ENCODE data around the gene LMBRD1.
"Not testable (repeated sequence)": the region's sequence is repeated elsewhere in the genome, so short reads cannot be mapped to it uniquely, and the experiment has no call there.

LMBRD1 gene

GRCh38 chr6:69796642-69797390 is at the start of gene LMBRD1:
Gene LMBRD1 (minus strand): TSS chr6:69797010. CDS start chr6:69796881, 129 bp downstream.
- Histone ChIP-seq H3K4me1 (ENCODE audit: control insufficient read depth, insufficient read depth, low read length) (no peaks in the 10 kb centered on the region), H3K27me3 (ENCODE audit: control insufficient read depth, insufficient read depth, low read length) (no peaks in the 10 kb centered on the region), H3K36me3 (ENCODE audit: control insufficient read depth, insufficient read depth, low read length) (no peaks in the 10 kb centered on the region), H3K4me3 (ENCODE audit: low read length) (peak within 1 kb of the TSS; percentile 73), H3K27ac (ENCODE audit: low read depth, low read length) (peak within 1 kb of the TSS; percentile 92), H3K9ac (ENCODE audit: low read length) (peak within 1 kb of the TSS; percentile 92)

- H3K36me3 ChIP-seq (ENCODE audit: control insufficient read depth, insufficient read depth, low read length) = no peaks in the 10 kb centered on the region
- no peaks in the 10 kb centered on the region for H3K4me1 ChIP-seq (ENCODE audit: control insufficient read depth, insufficient read depth, low read length)
- no peaks in the 10 kb centered on the region for H3K27me3 ChIP-seq (ENCODE audit: control insufficient read depth, insufficient read depth, low read length)
- H3K4me3 ChIP-seq (ENCODE audit: low read length) = no peak overlapping the region
- H3K9ac ChIP-seq (ENCODE audit: low read length) = no peak overlapping the region
- no peak overlapping the region for H3K27ac ChIP-seq (ENCODE audit: low read depth, low read length)
Observed at GRCh38 chr6:69846312-69846711, 49.5 kb upstream of the LMBRD1 start.

GRCh38 chr6:69843189-69843588 is 46.4 kb upstream of the LMBRD1 start:
- Histone ChIP-seq H3K27me3 (ENCODE audit: control insufficient read depth, insufficient read depth, low read length) (no peaks in the 10 kb centered on the region), H3K4me1 (ENCODE audit: control insufficient read depth, insufficient read depth, low read length) (no peaks in the 10 kb centered on the region), H3K36me3 (ENCODE audit: control insufficient read depth, insufficient read depth, low read length) (no peaks in the 10 kb centered on the region), H3K27ac (ENCODE audit: low read depth, low read length) (no peak overlapping the region), H3K4me3 (ENCODE audit: low read length) (no peak overlapping the region), H3K9ac (ENCODE audit: low read length) (no peak overlapping the region)

GRCh38 chr6:69841862-69842261 is 45.1 kb upstream of the LMBRD1 start:
- Histone ChIP-seq H3K4me1 (ENCODE audit: control insufficient read depth, insufficient read depth, low read length) (no peaks in the 10 kb centered on the region), H3K27me3 (ENCODE audit: control insufficient read depth, insufficient read depth, low read length) (no peaks in the 10 kb centered on the region), H3K9ac (ENCODE audit: low read length) (no peak overlapping the region), H3K4me3 (ENCODE audit: low read length) (no peak overlapping the region), H3K27ac (ENCODE audit: low read depth, low read length) (no peak overlapping the region), H3K36me3 (ENCODE audit: control insufficient read depth, insufficient read depth, low read length) (no peaks in the 10 kb centered on the region)

- Histone ChIP-seq H3K27me3 (ENCODE audit: control insufficient read depth, insufficient read depth, low read length) (no peaks in the 10 kb centered on the region), H3K4me1 (ENCODE audit: control insufficient read depth, insufficient read depth, low read length) (no peaks in the 10 kb centered on the region), H3K4me3 (ENCODE audit: low read length) (no peak overlapping the region), H3K36me3 (ENCODE audit: control insufficient read depth, insufficient read depth, low read length) (no peaks in the 10 kb centered on the region), H3K27ac (ENCODE audit: low read depth, low read length) (no peak overlapping the region), H3K9ac (ENCODE audit: low read length) (no peak overlapping the region)
Observed at GRCh38 chr6:69835414-69836179, 38.8 kb upstream of the LMBRD1 start.

GRCh38 chr6:69832558-69832957 is 35.7 kb upstream of the LMBRD1 start:
- H3K9ac ChIP-seq (ENCODE audit: low read length) = no peak overlapping the region
- no peak overlapping the region for H3K27ac ChIP-seq (ENCODE audit: low read depth, low read length)
- H3K27me3 ChIP-seq (ENCODE audit: control insufficient read depth, insufficient read depth, low read length) = no peaks in the 10 kb centered on the region
- H3K36me3 ChIP-seq (ENCODE audit: control insufficient read depth, insufficient read depth, low read length) = no peaks in the 10 kb centered on the region
- H3K4me3 ChIP-seq (ENCODE audit: low read length) = no peak overlapping the region
- no peaks in the 10 kb centered on the region for H3K4me1 ChIP-seq (ENCODE audit: control insufficient read depth, insufficient read depth, low read length)

- no peak overlapping the region for H3K27ac ChIP-seq (ENCODE audit: low read depth, low read length)
- H3K4me3 ChIP-seq (ENCODE audit: low read length) = no peak overlapping the region
- H3K9ac ChIP-seq (ENCODE audit: low read length) = no peak overlapping the region
- no peaks in the 10 kb centered on the region for H3K36me3 ChIP-seq (ENCODE audit: control insufficient read depth, insufficient read depth, low read length)
- no peaks in the 10 kb centered on the region for H3K4me1 ChIP-seq (ENCODE audit: control insufficient read depth, insufficient read depth, low read length)
- H3K27me3 ChIP-seq (ENCODE audit: control insufficient read depth, insufficient read depth, low read length) = no peaks in the 10 kb centered on the region
Observed at GRCh38 chr6:69827276-69827893, 30.6 kb upstream of the LMBRD1 start.

- H3K4me3 ChIP-seq (ENCODE audit: low read length) = no peak overlapping the region
- no peaks in the 10 kb centered on the region for H3K27me3 ChIP-seq (ENCODE audit: control insufficient read depth, insufficient read depth, low read length)
- H3K27ac ChIP-seq (ENCODE audit: low read depth, low read length) = no peak overlapping the region
- no peaks in the 10 kb centered on the region for H3K4me1 ChIP-seq (ENCODE audit: control insufficient read depth, insufficient read depth, low read length)
- no peaks in the 10 kb centered on the region for H3K36me3 ChIP-seq (ENCODE audit: control insufficient read depth, insufficient read depth, low read length)
- H3K9ac ChIP-seq (ENCODE audit: low read length) = no peak overlapping the region
Observed at GRCh38 chr6:69825904-69826303, 29.1 kb upstream of the LMBRD1 start.

- not testable (repeated sequence) for H3K27me3 ChIP-seq (ENCODE audit: control insufficient read depth, insufficient read depth, low read length); H3K9ac ChIP-seq (ENCODE audit: low read length)
Observed at GRCh38 chr6:69824355-69824754, 27.5 kb upstream of the LMBRD1 start.

GRCh38 chr6:69820438-69820837 is 23.6 kb upstream of the LMBRD1 start:
- Histone ChIP-seq H3K4me3 (ENCODE audit: low read length) (no peak overlapping the region), H3K9ac (ENCODE audit: low read length) (no peak overlapping the region), H3K27me3 (ENCODE audit: control insufficient read depth, insufficient read depth, low read length) (no peaks in the 10 kb centered on the region), H3K4me1 (ENCODE audit: control insufficient read depth, insufficient read depth, low read length) (no peaks in the 10 kb centered on the region), H3K36me3 (ENCODE audit: control insufficient read depth, insufficient read depth, low read length) (no peaks in the 10 kb centered on the region), H3K27ac (ENCODE audit: low read depth, low read length) (no peak overlapping the region)

More at GRCh38 chr6:69824355-69824754, 27.5 kb upstream of the LMBRD1 start:
- H3K4me1 ChIP-seq (ENCODE audit: control insufficient read depth, insufficient read depth, low read length); H3K27ac ChIP-seq (ENCODE audit: low read depth, low read length); H3K4me3 ChIP-seq (ENCODE audit: low read length); H3K36me3 ChIP-seq (ENCODE audit: control insufficient read depth, insufficient read depth, low read length): not testable (repeated sequence)

- no peak overlapping the region for H3K27ac ChIP-seq (ENCODE audit: low read depth, low read length)
- H3K4me3 ChIP-seq (ENCODE audit: low read length) = no peak overlapping the region
- no peaks in the 10 kb centered on the region for H3K27me3 ChIP-seq (ENCODE audit: control insufficient read depth, insufficient read depth, low read length)
- no peaks in the 10 kb centered on the region for H3K36me3 ChIP-seq (ENCODE audit: control insufficient read depth, insufficient read depth, low read length)
- no peak overlapping the region for H3K9ac ChIP-seq (ENCODE audit: low read length)
- no peaks in the 10 kb centered on the region for H3K4me1 ChIP-seq (ENCODE audit: control insufficient read depth, insufficient read depth, low read length)
Observed at GRCh38 chr6:69820018-69820417, 23.2 kb upstream of the LMBRD1 start.

- H3K27me3 ChIP-seq (ENCODE audit: control insufficient read depth, insufficient read depth, low read length) = no peaks in the 10 kb centered on the region
- no peak overlapping the region for H3K9ac ChIP-seq (ENCODE audit: low read length)
- no peak overlapping the region for H3K4me3 ChIP-seq (ENCODE audit: low read length)
- H3K36me3 ChIP-seq (ENCODE audit: control insufficient read depth, insufficient read depth, low read length) = no peaks in the 10 kb centered on the region
- no peaks in the 10 kb centered on the region for H3K4me1 ChIP-seq (ENCODE audit: control insufficient read depth, insufficient read depth, low read length)
- H3K27ac ChIP-seq (ENCODE audit: low read depth, low read length) = no peak overlapping the region
Observed at GRCh38 chr6:69819138-69819537, 22.3 kb upstream of the LMBRD1 start.
